GM19328 (cell line): Measurements from ENCODE around the gene BSPRY.
"Not testable (repeated sequence)": the region's sequence is repeated elsewhere in the genome, so short reads cannot be mapped to it uniquely, and the experiment has no call there.

Experiments
- ATAC-seq: cut with Tn5 transposase; IDR thresholded peaks from one replicate; pipeline ENCODE4 v1.9.1; 2021; ENCODE audit warnings: mild to moderate bottlenecking, moderate library complexity; ENCODE audit not compliant: unreplicated experiment

BSPRY gene

GRCh38 chr9:113368982-113369854 lies 19.9 kb downstream of the BSPRY start:
- ATAC-seq = no peak

- no peak for ATAC-seq
These were observed 20.5 kb downstream of the BSPRY start for GRCh38 chr9:113369855-113370140.

- ATAC-seq = no peak
These were observed 21.5 kb downstream of the BSPRY start for GRCh38 chr9:113370806-113371325.

GRCh38 chr9:113372059-113372458 lies 22.7 kb downstream of the BSPRY start:
- no peak for ATAC-seq

GRCh38 chr9:113373256-113373655 lies 23.9 kb downstream of the BSPRY start:
- no peak for ATAC-seq

- ATAC-seq = no peak
These were observed 24.5 kb downstream of the BSPRY start for GRCh38 chr9:113373676-113374392.

- no peak for ATAC-seq
These were observed 26.0 kb downstream of the BSPRY start for GRCh38 chr9:113375057-113376023.

- peak; percentile 81 for ATAC-seq
These were observed 27.6 kb downstream of the BSPRY start, which contains the start of gene HDHD3 for GRCh38 chr9:113376634-113377567. HDHD3 (minus strand) TSS chr9:113376986; CDS start chr9:113374354, 2,632 bp downstream.

GRCh38 chr9:113379094-113379828 lies 29.9 kb downstream of the BSPRY start:
- not testable (repeated sequence) for ATAC-seq

- ATAC-seq = not testable (repeated sequence)
These were observed 30.5 kb downstream of the BSPRY start for GRCh38 chr9:113379829-113380210.

- no peak for ATAC-seq
These were observed 31.6 kb downstream of the BSPRY start for GRCh38 chr9:113380869-113381378.

GRCh38 chr9:113381441-113381840 lies 32.1 kb downstream of the BSPRY start:
- ATAC-seq = not testable (repeated sequence)

GRCh38 chr9:113381909-113382411 lies 32.6 kb downstream of the BSPRY start:
- ATAC-seq = no peak

GRCh38 chr9:113386571-113387393 lies 37.4 kb downstream of the BSPRY start:
- ATAC-seq = no peak

- ATAC-seq = no peak
These were observed 38.4 kb downstream of the BSPRY start for GRCh38 chr9:113387560-113388230.

GRCh38 chr9:113388833-113389232 lies 39.5 kb downstream of the BSPRY start:
- no peak for ATAC-seq

- no peak for ATAC-seq
These were observed 40.1 kb downstream of the BSPRY start for GRCh38 chr9:113389451-113389850.
